H54 (cell line): ENCODE data around the gene MCL1.
"Not testable (repeated sequence)": the region's sequence is repeated elsewhere in the genome, so short reads cannot be mapped to it uniquely, and the experiment has no call there.

Experiments used
- DNase-seq: peaks from one replicate; pipeline ENCODE4 v3.0.0; 2011; ENCODE audit warnings: low spot score, mixed read lengths; ENCODE audit not compliant: insufficient read length
- FAIRE-seq: peaks from 3 replicates; lab custom pipeline; 2011; peaks lifted over from hg19 to GRCh38; lab: Jason Lieb, UNC
- POLR2A ChIP-seq: IDR thresholded peaks from 2 replicates; pipeline ENCODE4 v1.6.1; 2011; ENCODE audit warnings: low read depth, mild to moderate bottlenecking, low read length

MCL1 gene

GRCh38 chr1:150612014-150612345 lies 32.6 kb upstream of the MCL1 start:
- no peak for FAIRE-seq

GRCh38 chr1:150610576-150610975 lies 31.2 kb upstream of the MCL1 start:
- DNase-seq (no peak), FAIRE-seq (no peak)
- no peak for TF ChIP-seq POLR2A

More at GRCh38 chr1:150612014-150612345, 32.6 kb upstream of the MCL1 start:
- DNase-seq: no peak
- TF ChIP-seq POLR2A: no peak

GRCh38 chr1:150609732-150610131 lies 30.3 kb upstream of the MCL1 start:
- FAIRE-seq (no peak), DNase-seq (no peak)
- TF ChIP-seq POLR2A: no peak

GRCh38 chr1:150606463-150607142 lies 27.2 kb upstream of the MCL1 start:
- FAIRE-seq (no peak), DNase-seq (no peak)
- no peak for TF ChIP-seq POLR2A

GRCh38 chr1:150605451-150605731 lies 26.0 kb upstream of the MCL1 start:
- not testable (repeated sequence) for DNase-seq, FAIRE-seq

GRCh38 chr1:150604226-150604588 lies 24.8 kb upstream of the MCL1 start:
- no peak for TF ChIP-seq POLR2A
- FAIRE-seq (no peak), DNase-seq (no peak)

GRCh38 chr1:150603711-150604110 lies 24.3 kb upstream of the MCL1 start:
- TF ChIP-seq POLR2A: no peak
- FAIRE-seq (no peak), DNase-seq (no peak)

- not testable (repeated sequence) for DNase-seq, FAIRE-seq
These were observed 23.0 kb upstream of the MCL1 start for GRCh38 chr1:150602372-150602771.

GRCh38 chr1:150601540-150601939 lies 22.1 kb upstream of the MCL1 start:
- FAIRE-seq (no peak), DNase-seq (no peak)
- no peak for TF ChIP-seq POLR2A

GRCh38 chr1:150598346-150598745 lies 18.9 kb upstream of the MCL1 start:
- DNase-seq, FAIRE-seq: not testable (repeated sequence)

GRCh38 chr1:150596976-150597375 lies 17.6 kb upstream of the MCL1 start:
- no peak for FAIRE-seq

GRCh38 chr1:150596095-150596892 lies 16.9 kb upstream of the MCL1 start:
- FAIRE-seq (no peak), DNase-seq (peak; percentile 40)
- no peak for TF ChIP-seq POLR2A

More at GRCh38 chr1:150596976-150597375, 17.6 kb upstream of the MCL1 start:
- DNase-seq: no peak
- TF ChIP-seq POLR2A: no peak

- FAIRE-seq (no peak), DNase-seq (no peak)
These were observed 3.0 kb upstream of the MCL1 start for GRCh38 chr1:150582371-150582770.

GRCh38 chr1:150581962-150582361 lies 2.6 kb upstream of the MCL1 start:
- not testable (repeated sequence) for DNase-seq, FAIRE-seq

More at GRCh38 chr1:150582371-150582770, 3.0 kb upstream of the MCL1 start:
- TF ChIP-seq POLR2A: no peak

- not testable (repeated sequence) for FAIRE-seq, DNase-seq
These were observed 2.0 kb upstream of the MCL1 start for GRCh38 chr1:150581437-150581836.

GRCh38 chr1:150580966-150581365 lies 1.6 kb upstream of the MCL1 start:
- not testable (repeated sequence) for FAIRE-seq

More at GRCh38 chr1:150580966-150581365, 1.6 kb upstream of the MCL1 start:
- DNase-seq: not testable (repeated sequence)
